Sigmoid colon (tissue), 4 donors: ENCODE results near the gene CLTCL1.

Experiments
- POLR2AphosphoS5 ChIP-seq, 4 donors: sonication (generic); formaldehyde crosslinking; IDR thresholded peaks; one replicate each; pipeline ENCODE4 v1.6.1; 2017; ENCODE audit warnings: antibody characterized with exemption in 4 of 4
- TF ChIP-seq, protein P1 (sequence below), 4 experiments: fragments of 450-650 bp in 3 of 4; fragments of 200-600 bp in 1 of 4; IDR thresholded peaks; one replicate each; pipeline ENCODE4 v1.5.1; 2016 to 2019; ENCODE audit warnings: antibody characterized with exemption in 4 of 4, mild to moderate bottlenecking in 3 of 4, moderate library complexity in 2 of 4

- TF ChIP-seq, protein P1, sequence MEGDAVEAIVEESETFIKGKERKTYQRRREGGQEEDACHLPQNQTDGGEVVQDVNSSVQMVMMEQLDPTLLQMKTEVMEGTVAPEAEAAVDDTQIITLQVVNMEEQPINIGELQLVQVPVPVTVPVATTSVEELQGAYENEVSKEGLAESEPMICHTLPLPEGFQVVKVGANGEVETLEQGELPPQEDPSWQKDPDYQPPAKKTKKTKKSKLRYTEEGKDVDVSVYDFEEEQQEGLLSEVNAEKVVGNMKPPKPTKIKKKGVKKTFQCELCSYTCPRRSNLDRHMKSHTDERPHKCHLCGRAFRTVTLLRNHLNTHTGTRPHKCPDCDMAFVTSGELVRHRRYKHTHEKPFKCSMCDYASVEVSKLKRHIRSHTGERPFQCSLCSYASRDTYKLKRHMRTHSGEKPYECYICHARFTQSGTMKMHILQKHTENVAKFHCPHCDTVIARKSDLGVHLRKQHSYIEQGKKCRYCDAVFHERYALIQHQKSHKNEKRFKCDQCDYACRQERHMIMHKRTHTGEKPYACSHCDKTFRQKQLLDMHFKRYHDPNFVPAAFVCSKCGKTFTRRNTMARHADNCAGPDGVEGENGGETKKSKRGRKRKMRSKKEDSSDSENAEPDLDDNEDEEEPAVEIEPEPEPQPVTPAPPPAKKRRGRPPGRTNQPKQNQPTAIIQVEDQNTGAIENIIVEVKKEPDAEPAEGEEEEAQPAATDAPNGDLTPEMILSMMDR (IDR thresholded peaks at IDR 0.05) = no peak
- TF ChIP-seq POLR2AphosphoS5 (IDR thresholded peaks at IDR 0.05) = no peak
These were observed 58.9 kb downstream of the CLTCL1 start for GRCh38 chr22:19232623-19233022.
